ENCODE results near the gene KCNQ1.

- TF ChIP-seq CTCF (IDR thresholded peaks at IDR 0.05): no peak
- TF ChIP-seq POLR2A (IDR thresholded peaks at IDR 0.05): no peak
These were observed 253.1 kb downstream of the KCNQ1 start for GRCh38 chr11:2697866-2698265.

Data from lower leg skin (tissue), 3 donors.